Testis (tissue), 3 donors: ENCODE data around the gene C1QB. TPM values are rescaled to one million over a fixed set of nuclear protein-coding genes. Genes with fewer than 3 reads are reported as not detected.
A peak's percentile ranks its signal among the peaks of the same experiment; 100 is the strongest.

ENCODE experiments used
- DNase-seq: peaks from one replicate; pipeline ENCODE4 v3.0.0-alpha.2; 2019
- H3K27ac ChIP-seq, 2 donors: fragments of 200-600 bp; sonication (generic); one replicate each; pipeline ENCODE4 v1.5.1; 2019
- H3K27me3 ChIP-seq: fragments of 200-600 bp; sonication (generic); one replicate; pipeline ENCODE4 v1.5.1; 2019
- H3K36me3 ChIP-seq: fragments of 200-600 bp; sonication (generic); one replicate; pipeline ENCODE4 v1.5.1; 2017; ENCODE audit warnings: low read depth; ENCODE audit errors: missing control alignments
- H3K4me1 ChIP-seq: fragments of 200-600 bp; sonication (generic); one replicate; pipeline ENCODE4 v1.5.1; 2019
- H3K4me3 ChIP-seq, 2 donors: fragments of 200-600 bp; sonication (generic); one replicate each; pipeline ENCODE4 v1.5.1; 2017 to 2019
- H3K9me3 ChIP-seq: fragments of 200-600 bp; sonication (generic); one replicate; pipeline ENCODE4 v1.5.1; 2017
- POLR2A ChIP-seq: fragments of 450-650 bp; IDR thresholded peaks from one replicate; pipeline ENCODE4 v1.6.1; 2017; ENCODE audit warnings: antibody characterized with exemption, mild to moderate bottlenecking, moderate library complexity
- WGBS, 2 donors: methylation state at CpG; one replicate each; pipeline ENCODE4 v1.1.5; 2018; 5-methylcytosine and 5-hydroxymethylcytosine counted together
- intact Hi-C: fragments of 100-400 bp; cut with DNase I; formaldehyde crosslinking; loops from one replicate; pipeline ENCODE4 v1.15.1; 2023; ENCODE audit warnings: low total_unique reads
- polyA plus RNA-seq: library from polyadenylated mRNA; stranded (reverse); fragments of 350-450 nt; fragmentation: Illumina TruSeq; extraction: RNeasy Lipid Tissue Mini Kit (QIAGEN cat#74804); gene quantifications from one replicate; pipeline ENCODE4 v1.2.3, GENCODE V29; 2014; ENCODE audit warnings: low read depth, low replicate concordance; ENCODE audit not compliant: insufficient read depth
- total RNA-seq, 2 donors: library from RNA; depleted of rRNA; stranded (reverse); fragments of >200 nt; gene quantifications; one replicate each; pipeline ENCODE4 v1.2.3, GENCODE V29; 2016
- TF ChIP-seq, protein P1 (sequence below), 3 experiments: fragments of 450-650 bp in 2 of 3; fragments of 200-600 bp in 1 of 3; sonication (generic) in 1 of 3; IDR thresholded peaks; one replicate each; pipeline ENCODE4 v1.5.1; 2016 to 2019; ENCODE audit warnings: antibody characterized with exemption in 3 of 3, mild to moderate bottlenecking in 2 of 3, moderate library complexity in 1 of 3

C1QB gene
- total and polyA plus RNA-seq, 3 donors from 2014 or later = 16.8 to 155 (median 66.0) TPM

GRCh38 chr1:22685591-22686059, 32.6 kb downstream of the C1QB start:
- DNase-seq = peak; percentile 51
- 39 to 49% methylated on average over 10 of the region's 10 CpGs for WGBS, 2 donors
- no peak overlapping the region for H3K27ac ChIP-seq
- H3K4me1 ChIP-seq = peaks cover 14% of the 10 kb centered on the region
- no peaks in the 10 kb centered on the region for H3K9me3 ChIP-seq
- intact Hi-C loops = no loop called here
- H3K4me3 ChIP-seq = no peak overlapping the region
- no peaks in the 10 kb centered on the region for H3K36me3 ChIP-seq
- no peaks in the 10 kb centered on the region for H3K27me3 ChIP-seq
- TF ChIP-seq POLR2A = no peak
- TF ChIP-seq, protein P1, sequence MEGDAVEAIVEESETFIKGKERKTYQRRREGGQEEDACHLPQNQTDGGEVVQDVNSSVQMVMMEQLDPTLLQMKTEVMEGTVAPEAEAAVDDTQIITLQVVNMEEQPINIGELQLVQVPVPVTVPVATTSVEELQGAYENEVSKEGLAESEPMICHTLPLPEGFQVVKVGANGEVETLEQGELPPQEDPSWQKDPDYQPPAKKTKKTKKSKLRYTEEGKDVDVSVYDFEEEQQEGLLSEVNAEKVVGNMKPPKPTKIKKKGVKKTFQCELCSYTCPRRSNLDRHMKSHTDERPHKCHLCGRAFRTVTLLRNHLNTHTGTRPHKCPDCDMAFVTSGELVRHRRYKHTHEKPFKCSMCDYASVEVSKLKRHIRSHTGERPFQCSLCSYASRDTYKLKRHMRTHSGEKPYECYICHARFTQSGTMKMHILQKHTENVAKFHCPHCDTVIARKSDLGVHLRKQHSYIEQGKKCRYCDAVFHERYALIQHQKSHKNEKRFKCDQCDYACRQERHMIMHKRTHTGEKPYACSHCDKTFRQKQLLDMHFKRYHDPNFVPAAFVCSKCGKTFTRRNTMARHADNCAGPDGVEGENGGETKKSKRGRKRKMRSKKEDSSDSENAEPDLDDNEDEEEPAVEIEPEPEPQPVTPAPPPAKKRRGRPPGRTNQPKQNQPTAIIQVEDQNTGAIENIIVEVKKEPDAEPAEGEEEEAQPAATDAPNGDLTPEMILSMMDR (IDR thresholded peaks at IDR 0.05) = no peak

DNA sequence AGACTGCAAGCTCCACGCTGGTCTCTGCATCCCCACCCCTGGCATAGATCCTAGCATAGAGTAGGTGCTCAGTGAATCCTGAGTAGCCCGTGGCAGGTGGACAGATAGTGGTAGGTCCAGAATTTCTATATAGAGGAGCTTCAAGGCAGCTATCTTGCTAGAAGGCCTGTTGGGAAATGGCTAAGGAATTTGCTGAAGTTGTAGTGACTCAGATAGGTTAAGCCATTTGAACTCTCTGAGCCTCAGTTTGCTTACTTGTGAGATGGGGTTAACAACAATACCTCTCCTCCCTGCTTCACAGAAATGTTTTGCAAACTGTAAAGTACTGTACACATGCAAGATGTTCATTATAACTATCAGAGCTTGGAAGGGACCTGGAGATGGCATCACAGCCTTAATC, 34.2 kb downstream of the C1QB start:
- Histone ChIP-seq H3K9me3 (no peaks in the 10 kb centered on the region), H3K27me3 (no peaks in the 10 kb centered on the region), H3K36me3 (no peaks in the 10 kb centered on the region), H3K4me3 (no peak overlapping the region), H3K4me1 (peaks cover 14% of the 10 kb centered on the region), H3K27ac (no peak overlapping the region)
- 89 to 100% methylated on average over 2 of the region's 2 CpGs for WGBS, 2 donors
- intact Hi-C loops = no loop called here
- TF ChIP-seq POLR2A = no peak
- TF ChIP-seq, protein P1 (IDR thresholded peaks at IDR 0.05) = no peak
- no peak for DNase-seq

DNA sequence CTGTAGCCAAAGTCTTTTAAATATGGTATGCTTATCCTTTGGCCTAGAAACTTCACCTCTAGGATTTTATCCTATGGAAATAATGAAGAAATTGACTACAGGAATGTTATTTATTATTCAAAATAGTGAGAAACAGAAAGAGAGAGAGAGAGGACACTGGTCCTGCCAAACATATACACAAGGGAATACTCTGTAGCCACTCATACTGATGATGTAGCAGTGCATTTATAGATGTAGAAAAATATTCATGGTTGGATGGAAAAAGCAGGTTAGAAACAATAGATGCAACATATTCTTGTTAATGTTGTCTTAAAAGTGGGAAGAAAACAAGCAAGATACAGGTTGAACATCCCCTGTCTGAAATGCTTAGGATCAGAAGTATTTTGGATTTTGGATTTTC, 35.4 kb downstream of the C1QB start:
- H3K36me3 ChIP-seq = no peaks in the 10 kb centered on the region
- no peak for DNase-seq
- no peaks in the 10 kb centered on the region for H3K9me3 ChIP-seq
- TF ChIP-seq, protein P1 (IDR thresholded peaks at IDR 0.05) = no peak
- no peak for TF ChIP-seq POLR2A
- no peaks in the 10 kb centered on the region for H3K27me3 ChIP-seq
- peaks cover 14% of the 10 kb centered on the region for H3K4me1 ChIP-seq
- intact Hi-C loops = no loop called here
- H3K4me3 ChIP-seq = no peak overlapping the region
- H3K27ac ChIP-seq = no peak overlapping the region

DNA sequence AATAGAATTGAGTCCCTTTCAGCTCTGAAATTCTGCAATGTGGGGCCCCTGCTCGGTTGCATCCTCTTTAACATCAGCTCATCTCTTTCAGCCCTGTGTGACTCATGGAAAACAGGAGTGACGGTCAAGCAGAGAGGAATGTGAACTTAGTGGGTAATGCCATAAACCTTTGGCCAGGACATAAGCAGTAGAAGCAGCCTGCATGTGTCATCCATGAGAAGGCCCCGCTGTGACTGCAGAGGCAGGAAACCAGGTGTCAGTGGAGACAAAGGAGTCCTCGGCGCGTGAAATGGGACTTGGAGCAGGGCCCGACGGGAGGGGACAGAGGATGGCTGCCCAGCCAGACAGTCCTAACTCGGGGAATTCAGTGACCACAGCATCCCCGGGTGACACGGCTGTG, 36.5 kb downstream of the C1QB start:
- no peak for DNase-seq
- Histone ChIP-seq H3K9me3 (no peaks in the 10 kb centered on the region), H3K27ac (no peak overlapping the region), H3K4me1 (peaks cover 14% of the 10 kb centered on the region), H3K4me3 (no peak overlapping the region), H3K36me3 (no peaks in the 10 kb centered on the region), H3K27me3 (no peaks in the 10 kb centered on the region)
- intact Hi-C loops = no loop called here
- TF ChIP-seq, protein P1 (IDR thresholded peaks at IDR 0.05) = no peak
- TF ChIP-seq POLR2A = no peak
- WGBS, 2 donors = 80 to 91% methylated on average over 5 to 11 of the region's 11 CpGs

DNA sequence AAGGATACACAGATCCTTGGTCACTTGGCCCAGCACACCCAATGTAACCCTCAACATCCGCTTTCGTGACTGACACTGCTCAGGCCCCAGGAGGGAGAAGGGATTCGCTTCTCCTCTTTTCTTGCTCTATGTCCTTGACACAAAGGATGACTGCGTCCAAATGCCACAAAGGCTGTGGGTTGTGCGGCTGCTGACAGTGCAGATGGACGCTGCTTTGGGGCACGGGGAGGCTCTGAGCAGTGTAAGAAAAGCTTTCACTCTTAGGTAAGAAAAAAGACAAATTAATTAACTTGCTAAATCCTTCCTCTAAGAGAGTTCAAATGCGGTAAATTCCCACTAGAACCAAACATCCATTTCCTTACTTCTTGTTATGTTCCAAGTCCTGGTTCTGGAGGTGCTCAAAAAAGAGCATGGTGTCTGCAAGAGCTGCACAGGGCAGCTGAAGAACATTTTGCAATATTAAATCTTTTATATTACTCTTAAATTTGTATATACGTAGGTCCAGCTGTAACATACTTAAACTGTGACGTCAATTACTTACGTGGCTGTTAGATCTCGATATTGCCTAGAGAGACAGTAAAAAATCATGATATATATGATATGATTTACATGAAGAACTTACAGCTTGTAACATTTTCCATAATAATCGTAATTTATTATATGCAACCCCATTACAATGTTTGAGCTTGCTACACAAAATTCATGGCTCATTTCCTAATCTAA, 38.2 kb downstream of the C1QB start:
- Histone ChIP-seq H3K4me3 (no peak overlapping the region), H3K36me3 (no peaks in the 10 kb centered on the region), H3K27me3 (no peaks in the 10 kb centered on the region), H3K4me1 (no peaks in the 10 kb centered on the region), H3K9me3 (no peaks in the 10 kb centered on the region), H3K27ac (no peak overlapping the region)
- intact Hi-C loops = no loop called here
- TF ChIP-seq, protein P1 (IDR thresholded peaks at IDR 0.05) = no peak
- TF ChIP-seq POLR2A = no peak
- WGBS, 2 donors = 63 to 65% methylated on average over 13 of the region's 13 CpGs
- no peak for DNase-seq
